GM21576 (cell line): ENCODE results near the gene PCBP3.

ENCODE experiments used
- ATAC-seq: cut with Tn5 transposase; IDR thresholded peaks from one replicate; pipeline ENCODE4 v1.9.1; 2021; ENCODE audit warnings: mild to moderate bottlenecking, moderate library complexity; ENCODE audit not compliant: unreplicated experiment

The PCBP3 gene

DNA sequence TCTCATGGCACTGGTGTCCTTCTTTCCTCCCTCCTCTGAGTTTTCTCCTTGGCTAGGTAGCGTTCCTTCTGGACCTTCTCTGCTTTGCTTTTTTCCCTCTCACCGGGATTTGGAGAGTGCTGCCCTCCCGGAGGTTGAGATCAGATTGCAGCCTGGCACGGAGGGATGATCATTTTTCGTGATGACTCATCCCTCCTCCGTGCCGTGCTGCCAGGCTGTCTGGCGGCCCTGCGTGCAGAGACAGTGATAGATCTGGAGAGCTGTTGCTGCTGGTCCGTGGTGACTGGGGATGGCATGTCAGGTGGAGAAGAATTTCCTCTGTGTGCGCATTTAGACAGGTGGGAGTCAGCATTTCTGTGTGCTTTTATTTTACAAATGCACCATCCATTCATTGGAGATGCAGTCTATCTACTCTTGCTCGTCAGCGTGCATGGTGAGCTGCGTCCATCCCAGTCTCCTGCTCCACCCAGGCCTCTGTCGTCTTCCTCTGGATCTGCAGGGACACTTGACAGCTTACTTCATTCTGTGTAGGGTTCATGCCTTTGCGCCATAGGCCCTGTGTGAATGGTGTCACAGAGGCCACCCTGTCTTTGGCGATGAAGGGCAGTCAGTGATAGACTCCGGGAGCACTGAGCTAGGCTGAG is 104.4 kb downstream of the PCBP3 start:
- no peak for ATAC-seq

DNA sequence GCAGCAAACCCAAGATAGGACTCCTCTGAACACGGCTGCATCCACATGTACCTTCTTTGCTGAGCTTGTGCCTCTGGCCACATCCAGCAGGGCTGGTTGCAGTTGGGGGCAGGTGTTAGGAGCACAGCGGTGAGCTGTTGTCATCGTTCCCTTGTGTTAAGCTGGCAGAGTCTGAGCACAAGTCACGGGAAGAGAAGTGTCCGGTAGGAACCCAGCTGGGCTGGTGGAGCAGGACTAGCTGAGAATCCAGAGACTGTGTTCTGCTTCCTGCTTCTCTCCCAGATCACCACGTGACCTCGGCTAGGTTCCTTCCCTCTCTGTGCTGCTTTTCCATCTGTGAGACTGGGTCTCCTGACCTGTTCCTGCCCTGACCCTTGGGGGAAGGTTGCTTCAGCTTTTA is 105.1 kb downstream of the PCBP3 start:
- ATAC-seq, result no peak

DNA sequence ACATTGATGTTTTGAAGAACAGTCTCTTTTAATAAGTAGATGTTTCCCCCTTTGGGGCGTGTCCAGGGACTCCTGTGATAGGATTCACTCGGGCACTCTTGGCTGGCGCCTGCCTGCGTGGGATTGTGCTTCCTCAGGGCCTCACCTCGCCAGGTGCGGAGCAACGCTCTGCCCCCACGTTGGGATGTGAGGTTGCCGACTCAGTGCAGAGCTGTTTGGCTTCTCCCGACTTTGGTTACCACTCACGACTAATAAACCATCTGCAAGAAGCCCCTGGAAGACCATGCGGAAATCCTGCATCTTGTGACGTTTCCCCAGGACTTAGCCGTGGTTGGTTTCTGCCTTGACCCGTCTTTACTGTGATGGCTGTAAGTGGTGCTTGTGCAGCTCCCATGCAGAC is 106.4 kb downstream of the PCBP3 start:
- ATAC-seq, result no peak

DNA sequence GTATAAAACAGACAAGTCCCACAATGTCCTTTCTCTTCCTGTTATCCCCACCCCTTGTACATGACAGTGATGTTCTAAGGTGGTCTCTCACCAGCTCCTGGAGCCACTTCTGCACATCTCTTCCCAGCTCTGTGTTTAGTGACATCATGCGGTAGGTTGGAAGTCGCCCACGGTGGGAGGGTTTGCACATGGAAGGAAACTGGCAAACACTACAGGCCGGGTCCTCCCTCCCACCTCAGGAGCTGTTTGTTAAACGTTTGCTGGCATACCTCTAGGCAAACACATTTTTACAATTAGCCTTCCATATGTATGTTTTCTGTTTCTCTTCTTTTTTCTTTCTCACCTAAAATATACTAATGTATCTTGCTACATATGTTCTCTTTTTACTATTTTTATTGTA is 107.4 kb downstream of the PCBP3 start:
- no peak for ATAC-seq

DNA sequence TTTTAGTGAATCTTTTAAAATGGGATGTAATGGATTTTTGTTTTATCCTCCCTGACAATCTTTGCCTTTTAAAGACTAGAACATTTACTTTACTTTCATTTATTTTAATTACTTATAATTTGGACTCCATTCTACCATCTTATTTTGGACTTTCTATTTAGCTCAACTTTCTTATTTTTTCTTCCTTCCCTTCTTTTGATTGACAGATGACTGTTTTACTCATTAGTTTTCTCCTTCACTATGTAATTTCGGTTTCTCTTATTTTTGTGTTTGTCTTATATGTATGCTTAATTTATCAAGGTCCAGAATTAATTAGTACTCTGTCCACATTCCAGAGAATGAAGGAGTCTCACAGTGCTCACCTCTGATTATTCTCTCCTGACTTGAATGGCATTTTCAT is 109.9 kb downstream of the PCBP3 start:
- ATAC-seq, result no peak

DNA sequence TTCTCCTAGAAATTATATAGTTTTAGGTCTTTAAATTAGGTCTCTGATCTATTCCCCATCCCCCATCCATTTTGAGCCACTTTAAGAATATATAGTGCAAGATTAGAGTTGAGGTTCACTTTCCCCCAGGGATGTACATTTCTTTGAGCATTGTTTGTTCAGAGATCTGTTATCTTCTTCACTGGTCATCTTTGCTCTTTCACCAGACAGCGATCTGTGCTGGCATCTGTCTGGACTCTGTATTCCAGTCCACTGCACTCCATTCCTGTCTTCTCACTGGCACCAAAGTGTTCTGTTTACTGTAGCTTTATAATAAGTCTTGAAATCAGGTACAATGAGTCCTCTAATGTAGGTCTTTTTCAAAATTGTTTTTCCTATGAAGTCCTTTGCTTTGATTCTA is 112.5 kb downstream of the PCBP3 start:
- no peak for ATAC-seq

DNA sequence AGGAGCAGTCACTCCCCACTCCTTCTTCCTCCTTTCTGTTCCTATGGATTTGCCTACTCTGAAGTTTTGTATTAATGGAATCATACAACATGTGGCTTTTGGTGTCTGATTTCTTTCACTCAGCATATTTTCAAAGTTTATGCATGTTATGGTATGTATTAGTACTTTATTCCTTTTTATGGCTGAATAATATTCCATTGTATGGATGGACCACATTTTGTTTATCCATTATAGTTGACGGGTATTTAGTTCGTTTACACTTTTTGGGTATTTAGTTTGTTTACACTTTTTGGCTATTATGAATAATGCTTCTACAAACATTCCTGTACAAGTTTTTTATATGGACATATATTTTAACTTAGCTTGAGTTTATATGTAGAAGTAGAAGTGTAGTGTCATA is 113.1 kb downstream of the PCBP3 start:
- ATAC-seq, result no peak

DNA sequence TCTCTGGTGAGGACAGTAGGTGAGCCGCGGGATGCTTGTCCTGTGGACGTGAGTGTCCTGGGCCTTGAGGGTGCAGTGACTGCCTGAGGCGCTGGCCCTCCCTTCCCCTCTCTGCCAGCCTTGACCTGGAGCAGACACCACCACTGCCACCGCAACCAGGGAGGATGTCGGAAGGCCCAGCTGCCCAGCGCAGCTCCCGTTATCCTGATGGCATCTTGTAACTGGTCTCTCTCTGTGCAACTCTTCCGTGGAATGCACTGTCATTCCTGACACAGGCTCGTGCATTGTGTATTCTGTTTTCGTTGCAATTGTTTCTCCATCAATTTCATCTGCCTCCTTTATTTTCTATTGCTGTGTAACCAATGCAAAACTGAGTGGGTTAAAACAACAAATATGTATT is 118.2 kb downstream of the PCBP3 start:
- no peak for ATAC-seq

DNA sequence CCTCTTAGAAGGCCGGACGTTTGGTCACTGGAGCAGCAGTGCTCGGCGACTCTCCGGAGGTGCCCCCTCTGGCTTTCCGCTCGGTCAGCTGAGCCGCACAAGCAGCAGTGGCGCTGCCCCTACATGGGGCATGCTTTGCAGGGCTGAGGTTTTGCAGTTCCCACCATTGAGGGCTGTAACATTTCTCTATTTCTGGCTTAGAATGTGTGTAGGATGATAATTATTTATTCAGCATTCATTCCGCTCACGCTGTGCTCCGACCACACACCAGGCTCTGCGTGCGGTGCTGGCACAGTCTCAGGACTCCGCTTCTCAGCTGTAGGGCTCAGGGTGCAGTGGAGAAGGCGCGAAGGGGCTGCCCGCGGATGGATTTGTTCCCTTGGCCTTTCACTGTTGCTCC is 119.5 kb downstream of the PCBP3 start:
- ATAC-seq, result no peak

DNA sequence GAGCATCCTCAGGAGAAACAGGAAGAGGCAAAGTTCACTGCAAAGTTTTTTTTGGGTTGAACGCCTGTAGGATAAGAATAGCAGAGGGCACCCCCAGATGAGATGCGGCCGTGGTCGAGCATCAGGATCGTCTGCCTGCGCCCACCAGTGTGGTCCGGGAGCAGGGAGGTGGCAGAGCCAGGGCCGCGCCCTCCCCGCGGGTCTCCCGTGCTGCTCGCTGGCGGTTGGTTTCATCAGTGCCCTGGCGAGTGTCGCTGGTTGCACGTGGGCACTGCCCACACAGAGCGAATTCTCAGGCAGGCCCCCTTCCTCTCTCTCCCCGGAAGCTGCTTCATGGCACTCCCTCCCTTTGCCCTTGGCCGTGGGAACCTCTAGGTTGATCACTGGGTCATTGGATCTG is 120.0 kb downstream of the PCBP3 start:
- no peak for ATAC-seq

DNA sequence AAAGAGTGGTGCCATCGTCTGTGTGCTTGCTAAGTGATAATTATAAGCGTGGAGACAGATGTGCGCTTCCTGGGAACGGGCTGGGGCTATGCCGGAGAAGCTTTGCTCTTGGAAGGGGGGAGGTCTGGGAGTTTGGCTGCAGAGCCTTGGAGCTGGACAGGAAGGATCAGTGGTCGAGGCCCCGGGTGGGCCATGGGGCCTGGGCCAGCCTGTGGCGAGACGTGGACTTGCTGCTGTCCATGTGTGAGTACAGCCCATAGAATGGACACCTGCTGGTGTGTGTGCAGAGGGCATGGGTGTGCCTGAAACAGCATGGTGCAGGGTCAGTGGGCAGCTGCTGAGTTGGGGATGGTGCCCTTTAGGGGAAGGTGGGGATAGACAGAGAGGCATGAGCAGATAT is 121.3 kb downstream of the PCBP3 start:
- no peak for ATAC-seq

DNA sequence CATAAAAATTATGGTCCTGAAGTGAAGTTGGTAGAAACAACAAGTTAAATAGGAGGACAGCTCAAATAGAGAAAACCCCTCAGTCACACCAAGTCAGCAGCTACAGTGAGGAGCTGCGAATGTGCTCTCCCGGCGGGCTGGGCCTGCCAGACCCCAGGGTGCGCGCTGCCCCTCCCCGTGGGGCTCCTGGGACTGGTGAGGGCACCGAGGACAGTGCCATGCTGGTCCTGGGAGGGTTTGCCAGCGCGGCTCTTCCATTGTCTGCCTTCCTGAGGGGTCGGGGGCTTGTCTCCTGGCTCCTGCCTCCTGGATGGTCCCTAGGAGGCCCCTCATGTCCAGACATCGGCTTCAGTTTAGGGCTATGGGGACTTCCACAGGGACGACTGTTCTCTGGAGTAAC is 121.8 kb downstream of the PCBP3 start:
- no peak for ATAC-seq

DNA sequence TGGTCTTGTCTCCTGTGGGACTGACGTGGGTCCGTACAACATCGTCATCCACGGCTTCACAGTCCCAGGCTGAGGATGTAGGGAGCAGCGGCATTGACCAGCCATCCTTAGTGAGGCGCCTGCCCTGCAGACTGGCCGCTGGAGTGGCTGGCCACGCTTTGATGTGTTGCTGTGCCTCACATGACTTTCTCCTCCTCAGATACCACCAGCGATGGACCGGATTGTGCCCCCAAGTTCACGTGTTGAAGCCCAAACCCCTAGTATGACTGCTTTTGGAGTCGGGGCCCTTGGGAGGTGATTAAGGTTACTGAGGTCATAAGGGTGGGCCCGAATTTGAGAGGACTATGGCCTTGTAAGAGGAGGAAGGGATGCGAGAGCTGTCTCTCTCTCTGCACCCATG is 122.5 kb downstream of the PCBP3 start:
- ATAC-seq, result no peak

DNA sequence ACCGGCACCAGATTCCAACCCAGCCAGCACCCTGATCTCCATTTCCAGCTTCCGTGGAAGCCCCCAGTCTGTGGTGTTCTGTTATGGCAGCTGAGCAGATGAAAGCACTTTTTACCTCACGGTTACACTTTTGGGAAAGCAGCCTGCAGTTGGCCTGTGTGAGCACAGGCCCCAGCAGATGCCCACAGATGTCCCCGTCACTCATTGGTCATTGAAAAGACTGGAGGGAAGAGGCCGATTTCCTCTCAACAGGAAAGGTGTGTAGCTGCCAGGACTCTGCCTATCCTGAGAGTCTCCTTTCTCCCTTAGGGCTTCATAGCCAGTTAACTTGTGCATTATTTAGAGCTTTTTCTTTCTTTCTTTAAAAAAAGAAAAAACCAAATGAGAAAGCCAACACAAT is 123.0 kb downstream of the PCBP3 start:
- no peak for ATAC-seq

DNA sequence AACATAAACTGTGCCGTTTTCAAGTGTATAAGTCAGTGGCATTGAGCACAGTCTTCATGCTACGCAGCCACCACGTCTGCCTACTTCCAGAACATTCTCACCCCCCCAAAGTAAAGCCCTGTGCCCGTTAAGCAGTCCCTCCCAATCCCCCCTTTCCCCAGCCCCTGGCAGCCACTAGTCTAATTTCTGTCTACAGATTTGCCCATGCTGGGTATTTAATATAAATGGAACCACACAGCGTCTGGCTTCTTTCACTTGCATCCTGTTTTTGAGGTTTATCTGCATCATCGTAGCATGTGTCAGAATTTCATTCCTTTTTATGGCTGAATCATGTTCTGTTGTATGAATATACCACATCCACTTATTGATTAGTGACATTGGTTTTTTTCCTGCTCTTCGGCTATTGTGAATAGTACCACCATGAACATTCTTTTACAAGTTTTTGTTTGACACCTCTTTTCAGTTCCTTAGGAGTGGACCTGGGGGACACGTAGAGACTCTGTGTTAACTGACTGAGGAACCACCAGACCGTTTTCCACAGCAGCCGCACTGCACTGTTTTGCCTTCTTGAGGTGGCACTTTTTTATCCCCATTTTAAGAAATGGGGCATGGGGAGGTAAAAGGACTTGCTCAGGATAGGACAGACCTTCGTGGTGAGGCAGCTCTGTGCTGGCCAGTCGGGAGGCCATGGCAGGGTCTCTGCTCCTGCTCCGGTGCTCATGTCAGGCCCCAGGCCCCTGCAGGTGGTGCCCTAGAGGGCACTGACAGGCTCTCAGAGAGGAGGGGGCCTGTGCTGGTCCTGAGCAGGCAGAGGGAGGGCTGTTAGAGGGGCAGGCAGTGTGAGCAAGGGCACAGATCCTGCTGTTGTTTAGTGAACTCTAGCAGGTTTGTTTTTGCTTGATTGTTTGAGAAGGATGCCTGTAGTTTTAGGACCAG is 123.8 kb downstream of the PCBP3 start:
- no peak for ATAC-seq

DNA sequence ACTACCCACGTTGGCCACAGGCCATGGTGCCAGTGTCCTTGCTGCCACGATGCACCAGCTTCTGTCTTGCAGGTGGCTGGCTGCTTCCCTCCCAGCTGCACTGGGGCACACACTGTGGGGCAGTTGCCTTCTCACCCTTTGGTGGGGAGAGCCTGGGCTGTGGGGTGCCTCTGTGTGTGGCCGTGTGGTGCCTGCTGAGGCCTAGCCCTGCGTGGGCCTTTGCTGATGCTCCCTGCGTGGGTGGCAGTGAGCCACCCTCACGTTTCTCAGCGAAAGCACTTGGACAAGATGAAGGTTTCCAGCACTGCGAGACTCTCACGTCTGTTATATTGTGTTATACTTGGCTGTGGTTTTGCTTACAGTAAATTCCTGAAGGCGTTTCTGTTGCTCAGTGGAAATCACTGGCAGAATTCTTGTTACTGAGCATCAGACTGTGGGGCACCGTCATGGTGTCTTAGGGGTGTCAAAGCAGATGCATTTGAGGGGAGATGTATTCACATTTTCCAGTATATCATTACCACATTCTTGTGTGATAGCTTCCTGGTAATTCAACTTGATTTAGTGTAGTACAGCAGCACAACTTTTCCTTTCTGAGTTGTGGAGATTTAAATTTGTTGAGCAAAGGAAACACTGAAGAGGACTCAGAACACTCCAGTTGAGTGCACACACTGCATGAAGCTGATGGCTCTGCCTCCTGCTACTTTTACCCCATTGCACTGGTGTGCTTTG is 124.7 kb downstream of the PCBP3 start:
- ATAC-seq, result no peak

DNA sequence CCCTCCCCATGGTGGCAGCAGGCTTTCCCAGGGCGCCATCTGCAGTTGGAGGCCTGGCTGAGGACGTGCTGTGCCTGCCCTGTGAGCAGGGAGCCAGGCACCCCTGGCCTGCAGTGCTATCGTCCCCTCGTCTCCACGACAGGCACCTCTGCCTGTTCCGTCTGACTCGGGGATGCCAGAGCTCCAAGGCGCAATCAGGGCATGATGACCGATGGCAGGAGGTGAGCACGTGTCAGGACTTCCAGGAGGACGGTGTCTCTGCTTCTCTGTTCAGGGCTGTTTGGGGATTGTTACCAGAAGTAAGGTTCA is 125.2 kb downstream of the PCBP3 start:
- ATAC-seq, result no peak

DNA sequence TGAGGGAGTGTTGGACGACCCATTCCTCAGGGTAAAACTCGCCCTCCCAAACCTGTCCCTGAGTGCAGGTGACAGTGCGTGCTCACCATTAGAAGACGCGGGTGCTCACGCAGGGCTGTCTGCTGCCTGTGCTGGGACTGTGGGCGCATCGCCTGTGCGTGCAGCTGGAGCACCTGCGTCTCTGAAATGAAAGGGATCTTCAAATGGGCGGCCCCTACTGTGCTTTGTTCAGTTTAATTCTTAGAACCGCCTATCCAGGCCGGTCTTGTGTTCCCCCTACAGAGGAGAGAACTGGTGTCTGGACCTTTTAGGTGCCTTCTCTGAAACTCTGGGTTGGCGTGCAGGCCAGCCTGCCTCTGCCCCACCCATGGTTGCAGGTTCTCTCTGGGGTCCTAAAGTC is 125.8 kb downstream of the PCBP3 start:
- no peak for ATAC-seq

DNA sequence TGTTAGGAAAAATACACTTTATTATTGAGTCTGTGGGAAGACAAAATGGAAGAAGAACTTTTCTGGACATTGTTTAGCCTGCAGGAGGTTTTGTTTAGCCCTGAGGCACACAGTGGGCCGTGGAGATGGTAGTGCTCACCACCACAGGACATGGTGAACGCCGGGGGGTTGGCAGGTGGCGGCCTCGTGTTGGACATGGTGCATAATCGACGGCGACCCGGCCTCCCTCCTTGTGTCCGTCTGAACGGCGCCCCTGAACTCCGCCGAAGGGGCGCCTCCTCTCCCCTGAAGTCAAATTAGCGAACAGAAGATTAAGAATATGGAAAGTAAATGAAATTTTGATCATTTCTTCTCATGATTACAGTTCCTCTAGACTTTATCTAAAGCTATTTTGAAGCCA is 126.4 kb downstream of the PCBP3 start:
- ATAC-seq, result no peak

DNA sequence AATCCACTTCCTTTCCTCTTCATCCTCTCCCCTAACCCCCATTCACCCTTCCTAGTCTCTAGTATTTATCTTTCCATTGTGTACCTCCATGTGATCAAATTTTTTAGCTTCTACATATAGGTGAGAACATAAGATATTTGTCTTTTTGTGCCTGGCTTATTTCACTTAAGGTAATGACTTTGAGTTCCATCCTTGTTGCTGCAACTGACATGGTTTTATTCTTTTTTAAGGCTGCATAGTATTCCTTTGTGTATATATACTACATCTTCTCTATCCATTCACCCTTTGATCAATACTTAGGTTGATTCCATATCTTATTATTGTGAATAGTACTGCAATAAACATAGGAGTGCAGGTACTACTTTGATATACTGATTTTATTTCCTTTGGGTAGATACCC is 128.7 kb downstream of the PCBP3 start:
- ATAC-seq, result no peak

DNA sequence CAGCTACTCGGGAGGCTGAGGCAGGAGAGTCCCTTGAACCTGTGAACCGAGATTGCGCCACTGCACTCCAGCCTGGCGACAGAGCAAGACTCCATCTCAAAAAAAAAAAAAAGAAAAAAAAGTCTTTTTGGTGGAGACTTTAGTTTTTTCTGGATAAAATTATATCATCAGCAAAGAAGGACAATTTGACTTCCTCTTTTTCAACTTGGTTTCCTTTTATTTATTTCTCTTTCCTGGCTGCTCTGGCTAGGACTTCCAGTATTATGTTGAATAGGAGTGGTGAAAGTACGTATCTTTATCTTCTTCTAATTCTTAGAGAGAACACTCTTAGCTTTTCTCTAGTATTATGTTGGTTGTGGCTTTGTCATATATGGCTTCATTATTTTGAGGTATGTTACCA is 130.8 kb downstream of the PCBP3 start:
- no peak for ATAC-seq

DNA sequence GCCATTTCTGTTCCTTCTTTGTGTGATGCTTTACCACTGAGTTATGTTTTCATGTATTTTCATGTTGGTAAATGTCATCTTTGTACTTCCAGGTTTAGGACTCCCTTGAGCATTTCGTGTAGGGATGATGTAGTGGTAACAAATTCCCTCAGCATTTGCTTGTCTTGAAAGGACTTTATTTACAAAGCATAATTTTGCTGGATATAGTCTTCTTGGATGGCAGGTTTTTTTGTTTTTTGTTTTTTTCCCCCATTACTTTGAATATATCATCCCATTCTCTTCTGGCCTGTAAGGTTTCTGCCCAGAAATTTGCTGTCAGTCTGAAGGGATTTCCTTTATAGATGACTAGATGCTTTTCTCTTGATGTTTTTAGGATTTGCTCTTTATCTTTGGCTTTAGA is 133.4 kb downstream of the PCBP3 start:
- ATAC-seq, result no peak
